Activated B cell treated with CpG ODN at 0.5 μM for 24 hours (primary cell): ENCODE data around the gene PLCE1. TPM values are rescaled to one million over a fixed set of nuclear protein-coding genes. Genes with fewer than 3 reads are reported as not detected.
"Not testable (repeated sequence)": the region's sequence is repeated elsewhere in the genome, so short reads cannot be mapped to it uniquely, and the experiment has no call there.

Experiments used
- ATAC-seq: fragments of 200-7000 bp; cut with Tn5 transposase; one replicate; pipeline ENCODE4 v1.10.0; 2021; ENCODE audit warnings: low read depth, mild to moderate bottlenecking, moderate library complexity
- CTCF ChIA-PET: fragments of 350-600 bp; sonication (Branson Sonifier 250); formaldehyde crosslinking; loops from one replicate; lab custom pipeline; 2021; ENCODE audit warnings: antibody characterized with exemption; lab: Charles Lee
- POLR2A ChIA-PET: fragments of 350-600 bp; sonication (Branson Sonifier 250); formaldehyde crosslinking; loops from one replicate; lab custom pipeline; 2021; ENCODE audit warnings: antibody characterized with exemption; lab: Charles Lee
- DNase-seq: peaks from one replicate; pipeline ENCODE4 v3.0.0; 2022
- H3K27ac Mint-ChIP-seq: one replicate; pipeline ENCODE4 v1.8.0; 2020; ENCODE audit warnings: mixed read lengths
- H3K27me3 Mint-ChIP-seq: one replicate; pipeline ENCODE4 v1.8.0; 2021; ENCODE audit warnings: mixed read lengths
- H3K36me3 Mint-ChIP-seq: one replicate; pipeline ENCODE4 v1.8.0; 2021; ENCODE audit warnings: low read depth, mixed read lengths
- H3K4me1 Mint-ChIP-seq: one replicate; pipeline ENCODE4 v1.8.0; 2021; ENCODE audit warnings: mixed read lengths
- H3K4me3 Mint-ChIP-seq: one replicate; pipeline ENCODE4 v1.8.0; 2020; ENCODE audit warnings: mild to moderate bottlenecking, mixed read lengths
- H3K9me3 Mint-ChIP-seq: one replicate; pipeline ENCODE4 v1.8.0; 2020; ENCODE audit warnings: mixed read lengths
- CTCF ChIP-seq: fragments of 200-600 bp; IDR thresholded peaks from one replicate; pipeline ENCODE4 v1.8.0; 2022; ENCODE audit warnings: antibody characterized with exemption, mild to moderate bottlenecking
- intact Hi-C: fragments of 100-400 bp; cut with micrococcal nuclease; formaldehyde crosslinking; loops from one replicate; pipeline ENCODE4 v1.15.1; 2024
- total RNA-seq: library from RNA; stranded (reverse); gene quantifications from 2 replicates; pipeline ENCODE4 v1.2.3, GENCODE V29; 2022

PLCE1 gene
- total RNA-seq, 1 donor from 2014 or later: not detected

- no peaks in the 10 kb centered on the region for H3K4me1 Mint-ChIP-seq
- no peak for TF ChIP-seq CTCF
- POLR2A ChIA-PET: no interaction called here
- no peak overlapping the region for H3K4me3 Mint-ChIP-seq
- DNase-seq (no peak), ATAC-seq (no peak)
- no peaks in the 10 kb centered on the region for H3K36me3 Mint-ChIP-seq
- no peaks in the 10 kb centered on the region for H3K27me3 Mint-ChIP-seq
- H3K27ac Mint-ChIP-seq: no peak overlapping the region
- CTCF ChIA-PET: no interaction called here
- no peaks in the 10 kb centered on the region for H3K9me3 Mint-ChIP-seq
- intact Hi-C loops: no loop called here
These were observed 39.4 kb upstream of the PLCE1 start for GRCh38 chr10:93954299-93954698.

GRCh38 chr10:93954726-93955363, 38.9 kb upstream of the PLCE1 start:
- ChIA-PET CTCF (no interaction called here), POLR2A (no interaction called here)
- DNase-seq: no peak
- Mint-ChIP-seq H3K27me3 (no peaks in the 10 kb centered on the region), H3K4me1 (no peaks in the 10 kb centered on the region), H3K36me3 (no peaks in the 10 kb centered on the region), H3K27ac (no peak overlapping the region), H3K4me3 (no peak overlapping the region), H3K9me3 (no peaks in the 10 kb centered on the region)
- TF ChIP-seq CTCF: no peak
- intact Hi-C loops: no loop called here
- ATAC-seq: no peak

GRCh38 chr10:93958834-93959233, 34.9 kb upstream of the PLCE1 start:
- Mint-ChIP-seq H3K4me3 (no peak overlapping the region), H3K27ac (no peak overlapping the region), H3K36me3 (no peaks in the 10 kb centered on the region), H3K27me3 (no peaks in the 10 kb centered on the region), H3K4me1 (no peaks in the 10 kb centered on the region), H3K9me3 (no peaks in the 10 kb centered on the region)
- TF ChIP-seq CTCF: no peak
- ATAC-seq (no peak), DNase-seq (no peak)
- POLR2A ChIA-PET: no interaction called here
- CTCF ChIA-PET: no interaction called here
- intact Hi-C loops: no loop called here

GRCh38 chr10:93960988-93961387, 32.7 kb upstream of the PLCE1 start:
- POLR2A ChIA-PET, H3K27ac Mint-ChIP-seq, H3K27me3 Mint-ChIP-seq, CTCF ChIA-PET, H3K4me1 Mint-ChIP-seq, ATAC-seq, intact Hi-C loops, H3K9me3 Mint-ChIP-seq, H3K36me3 Mint-ChIP-seq, H3K4me3 Mint-ChIP-seq, DNase-seq: not testable (repeated sequence)

GRCh38 chr10:93962973-93963372, 30.8 kb upstream of the PLCE1 start:
- intact Hi-C loops: no loop called here
- Mint-ChIP-seq H3K27ac (no peak overlapping the region), H3K36me3 (no peaks in the 10 kb centered on the region), H3K9me3 (no peaks in the 10 kb centered on the region), H3K4me1 (no peaks in the 10 kb centered on the region), H3K27me3 (no peaks in the 10 kb centered on the region), H3K4me3 (no peak overlapping the region)
- POLR2A ChIA-PET: no interaction called here
- no peak for TF ChIP-seq CTCF
- DNase-seq: no peak
- CTCF ChIA-PET: no interaction called here
- ATAC-seq: no peak

GRCh38 chr10:93963434-93963833, 30.3 kb upstream of the PLCE1 start:
- intact Hi-C loops: no loop called here
- ATAC-seq (no peak), DNase-seq (no peak)
- Mint-ChIP-seq H3K4me3 (no peak overlapping the region), H3K4me1 (no peaks in the 10 kb centered on the region), H3K27ac (no peak overlapping the region), H3K9me3 (no peaks in the 10 kb centered on the region), H3K36me3 (no peaks in the 10 kb centered on the region), H3K27me3 (no peaks in the 10 kb centered on the region)
- no peak for TF ChIP-seq CTCF
- ChIA-PET POLR2A (no interaction called here), CTCF (no interaction called here)
